Jurkat, Clone E6-1 (cell line): ENCODE measurements around the gene SARNP. TPM values are rescaled to one million over a fixed set of nuclear protein-coding genes. Genes with fewer than 3 reads are reported as not detected.
"Not testable (repeated sequence)": the region's sequence is repeated elsewhere in the genome, so short reads cannot be mapped to it uniquely, and the experiment has no call there.

Experiments used
- DNase-seq: peaks from one replicate; pipeline ENCODE4 v3.0.0-alpha.2; 2011; ENCODE audit warnings: low read depth, low spot score
- H3K4me3 ChIP-seq: 2 replicates; pipeline ENCODE4 v1.5.1; 2011; ENCODE audit warnings: mild to moderate bottlenecking, low read length, control low read depth, moderate library complexity
- polyA plus RNA-seq: library from polyadenylated mRNA; unstranded; fragments of >200 nt; gene quantifications from one replicate; pipeline ENCODE4 v1.2.1, GENCODE V29; 2012; ENCODE audit warnings: missing spikeins; ENCODE audit not compliant: insufficient read length, insufficient read depth

SARNP gene, protein sequence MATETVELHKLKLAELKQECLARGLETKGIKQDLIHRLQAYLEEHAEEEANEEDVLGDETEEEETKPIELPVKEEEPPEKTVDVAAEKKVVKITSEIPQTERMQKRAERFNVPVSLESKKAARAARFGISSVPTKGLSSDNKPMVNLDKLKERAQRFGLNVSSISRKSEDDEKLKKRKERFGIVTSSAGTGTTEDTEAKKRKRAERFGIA
- polyA plus RNA-seq = 154 TPM

DNA sequence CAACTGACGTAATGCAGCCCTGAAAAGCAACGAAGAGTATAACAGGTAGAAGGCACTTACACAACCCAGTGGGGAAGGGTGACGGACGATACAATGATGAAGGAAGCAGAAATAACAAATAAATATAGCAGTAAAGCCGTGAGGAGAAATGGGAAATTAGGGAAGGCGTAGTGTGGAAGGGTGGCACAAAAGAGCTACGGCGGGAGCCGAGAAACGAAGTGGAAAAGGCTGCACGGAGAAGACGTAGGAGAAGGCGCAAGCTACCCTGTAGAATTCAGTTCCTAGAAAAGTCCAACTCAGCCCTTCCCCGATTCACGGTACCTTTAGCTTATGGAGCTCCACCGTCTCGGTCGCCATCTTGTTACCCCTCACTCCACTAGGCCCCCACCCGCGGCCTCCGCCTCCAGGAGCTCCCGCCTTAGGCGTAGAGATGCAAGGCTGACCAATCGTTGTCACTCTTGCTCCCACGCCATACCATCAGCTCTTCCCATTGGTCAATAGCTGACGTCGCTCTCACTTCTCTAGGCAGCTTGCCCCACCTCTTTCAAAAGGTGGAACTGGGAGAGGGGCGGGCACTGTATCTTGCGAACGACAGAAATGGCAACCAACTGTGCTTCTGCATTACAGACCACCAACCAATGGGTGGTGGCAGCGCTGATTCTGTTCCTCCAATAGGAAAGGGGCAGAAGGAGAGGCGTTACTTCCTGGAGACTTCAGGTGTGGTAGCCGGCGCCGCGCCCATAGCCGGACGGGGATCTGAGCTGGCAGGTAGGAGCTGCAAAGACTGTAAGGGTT, at the start of gene SARNP, which contains the start of gene ORMDL2:
Gene SARNP, minus strand, starts transcription at position 380 of the 795 bp plus-strand sequence. Its CDS starts 23 bp downstream, at position 357.
Gene ORMDL2, plus strand, starts transcription at position 697 of the 795 bp plus-strand sequence. CDS start 959 bp downstream, outside the sequence.
- DNase-seq = peak; percentile 100
- peak within 1 kb of the TSS; percentile 100 for H3K4me3 ChIP-seq

DNA sequence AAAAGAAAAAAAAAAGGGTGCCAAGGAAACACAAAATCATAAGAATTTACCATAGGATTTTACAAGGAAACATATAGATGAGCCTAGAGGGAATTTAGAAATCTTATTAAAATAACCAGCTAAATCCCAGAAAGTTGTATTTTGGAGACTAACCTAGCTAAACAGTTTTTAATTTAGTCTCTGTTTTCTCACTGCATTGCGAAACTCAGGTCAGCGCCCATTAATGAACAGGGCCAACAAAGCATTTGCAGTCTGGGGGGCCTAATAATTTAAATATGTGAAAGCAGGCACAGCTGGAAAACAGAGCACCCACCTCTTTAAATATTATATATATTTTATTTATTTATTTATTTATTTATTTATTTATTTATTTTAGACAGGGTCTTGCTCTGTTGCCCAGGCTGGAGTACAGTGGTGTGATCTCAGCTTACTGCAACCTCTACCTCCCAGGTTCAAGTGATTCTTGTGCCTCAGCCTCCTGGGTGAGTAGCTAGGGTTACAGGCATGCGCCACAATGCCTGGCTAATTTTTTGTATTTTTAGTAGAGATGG, 49.0 kb upstream of the SARNP start:
- not testable (repeated sequence) for H3K4me3 ChIP-seq, DNase-seq

DNA sequence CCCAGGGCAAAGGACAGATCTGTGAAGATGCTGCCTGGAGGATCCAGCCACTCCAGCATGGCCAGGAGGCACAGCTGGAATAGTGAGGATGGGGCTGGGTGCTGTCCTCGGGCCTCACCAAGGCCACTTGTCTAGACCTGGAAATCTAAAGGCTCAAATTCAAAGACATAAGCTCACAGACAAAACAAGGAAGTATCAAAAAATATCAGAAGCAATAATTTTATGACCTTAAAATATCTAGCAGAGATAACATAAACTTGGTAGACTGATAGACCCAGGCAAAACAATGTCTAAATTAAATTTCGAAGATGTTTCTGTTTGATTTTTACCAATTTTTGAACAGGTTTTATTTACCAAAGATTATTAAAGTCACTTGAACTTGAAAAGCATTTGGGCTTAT, 47.8 kb upstream of the SARNP start:
- H3K4me3 ChIP-seq = no peak overlapping the region
- DNase-seq = no peak

DNA sequence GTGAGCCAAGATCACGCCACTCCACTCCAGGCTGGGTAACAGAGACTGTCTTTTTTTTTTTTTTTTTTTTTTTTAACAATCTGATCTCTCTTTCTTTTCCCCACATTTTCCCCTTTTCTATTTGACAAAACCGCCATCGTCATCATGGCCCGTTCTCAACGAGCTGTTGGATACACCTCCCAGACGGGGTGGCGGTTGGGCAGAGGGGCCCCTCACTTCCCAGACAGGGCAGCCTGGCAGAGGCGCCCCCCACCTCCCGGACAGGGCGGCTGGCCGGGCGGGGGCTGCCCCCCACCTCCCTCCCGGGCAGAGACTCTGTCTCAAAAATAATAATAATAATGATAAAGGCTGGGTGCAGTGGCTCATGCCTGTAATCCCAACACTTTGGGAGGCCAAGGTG, 45.4 kb upstream of the SARNP start:
- not testable (repeated sequence) for H3K4me3 ChIP-seq, DNase-seq

DNA sequence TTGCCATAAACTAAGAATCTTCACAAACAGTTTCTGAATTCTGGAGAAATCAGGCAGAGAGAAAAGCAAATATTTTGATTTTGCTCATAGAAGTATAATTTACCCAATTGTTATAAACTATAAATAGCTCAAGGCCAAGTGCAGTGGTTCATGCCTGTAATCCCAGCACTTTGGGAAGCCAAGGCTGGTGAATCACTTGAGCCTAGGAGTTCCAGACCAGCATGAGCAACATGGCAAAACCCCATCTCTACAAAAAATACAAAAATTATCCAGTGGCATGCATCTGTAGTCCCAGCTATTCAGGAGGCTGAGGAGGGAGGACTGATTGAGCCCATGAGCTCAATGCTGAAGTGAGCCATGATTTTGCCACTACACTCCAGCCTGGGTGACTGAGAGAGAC, 44.8 kb upstream of the SARNP start:
- no peak for DNase-seq
- no peak overlapping the region for H3K4me3 ChIP-seq

DNA sequence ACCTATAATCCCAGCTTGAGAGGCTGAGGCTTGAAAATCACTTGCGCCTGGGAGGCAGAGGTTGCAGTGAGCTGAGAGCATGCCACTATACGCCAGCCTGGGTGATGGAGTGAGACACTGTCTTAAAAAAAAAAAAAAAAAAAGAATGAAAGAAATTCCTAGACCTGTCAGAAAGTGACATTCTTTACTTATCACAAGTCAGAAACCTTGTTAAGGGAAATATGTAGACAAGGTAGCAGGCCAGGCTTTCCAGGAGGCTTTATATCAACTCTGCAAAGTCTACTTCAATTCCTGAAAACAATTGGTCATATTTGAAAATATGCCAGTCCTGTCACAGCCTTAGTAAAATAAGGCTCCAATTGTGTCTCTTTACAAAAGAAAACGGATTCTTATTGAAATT, 44.3 kb upstream of the SARNP start:
- no peak overlapping the region for H3K4me3 ChIP-seq
- no peak for DNase-seq

DNA sequence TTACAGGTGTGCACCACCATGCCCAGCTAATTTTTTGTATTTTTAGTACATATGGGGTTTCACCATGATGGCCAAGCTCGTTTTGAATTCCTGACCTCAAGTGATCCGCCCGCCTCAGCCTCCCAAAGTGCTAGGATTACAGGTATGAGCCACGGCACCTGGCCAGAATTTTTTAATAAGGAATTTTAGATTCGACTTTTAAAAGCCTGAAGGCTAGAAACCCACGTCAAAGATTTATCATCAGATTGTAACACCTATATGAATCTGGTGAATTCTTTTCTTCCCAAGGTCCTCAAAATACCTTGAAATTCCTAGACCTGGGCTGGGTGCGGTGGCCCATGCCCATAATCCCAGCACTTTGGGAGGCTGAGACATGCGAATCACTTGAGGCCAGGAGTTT, 43.9 kb upstream of the SARNP start:
- no peak for DNase-seq
- H3K4me3 ChIP-seq = no peak overlapping the region

DNA sequence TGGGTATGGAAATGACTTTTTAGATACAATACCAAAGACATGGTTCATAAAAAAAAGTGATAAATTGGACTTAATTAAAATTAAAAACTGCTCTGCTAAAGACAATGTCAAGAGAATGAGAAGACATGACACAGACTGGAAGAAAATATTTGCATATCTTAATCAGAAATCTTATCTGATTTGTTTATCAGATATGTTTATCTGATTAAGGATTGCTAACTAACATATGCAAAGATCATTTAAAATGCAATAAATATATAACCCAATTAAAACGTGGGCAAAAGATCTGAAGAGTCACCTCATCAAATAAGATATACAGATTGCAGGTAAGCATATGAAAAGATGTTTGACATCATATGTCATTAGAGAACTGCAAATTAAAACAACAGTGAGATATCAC, 35.2 kb upstream of the SARNP start:
- H3K4me3 ChIP-seq = no peak overlapping the region
- DNase-seq = no peak

DNA sequence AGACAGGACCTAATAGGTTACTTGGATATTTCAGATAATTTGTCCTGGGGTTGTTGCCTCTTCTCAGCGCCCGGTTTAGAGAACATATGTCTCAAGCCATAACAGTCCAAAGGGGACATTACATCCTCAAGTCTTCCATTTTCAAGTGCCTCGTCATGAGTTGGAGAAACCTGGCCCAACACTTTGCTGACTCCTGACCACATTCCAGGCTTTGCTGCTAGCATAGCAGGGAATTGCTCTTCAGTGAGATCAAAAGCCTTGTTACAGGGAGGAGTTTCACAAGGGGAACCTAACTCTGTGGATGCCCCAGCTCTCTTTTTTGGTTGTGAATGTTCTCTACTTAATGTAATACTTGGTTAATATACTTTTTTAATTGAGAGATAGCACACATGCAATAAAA, 33.4 kb upstream of the SARNP start:
- no peak overlapping the region for H3K4me3 ChIP-seq

DNA sequence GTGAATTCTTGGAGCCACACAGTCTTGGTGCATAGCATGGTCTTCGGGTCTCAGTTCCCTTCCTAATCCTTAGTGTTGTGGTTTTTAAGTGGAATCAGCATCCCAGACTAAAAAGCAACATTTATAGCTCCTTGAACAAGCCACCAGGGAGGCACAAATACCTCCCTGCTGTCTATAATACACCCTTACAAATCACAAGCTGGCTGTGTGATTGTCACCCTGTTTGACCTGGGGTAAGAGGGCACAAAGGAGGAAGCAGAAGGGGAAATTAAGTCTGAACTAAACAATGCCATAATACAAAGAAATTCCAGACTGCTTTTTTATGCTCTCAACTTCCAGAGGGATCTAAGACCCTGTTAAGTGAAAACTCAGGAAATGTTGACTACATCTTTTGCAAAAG, 32.9 kb upstream of the SARNP start:
- no peak for DNase-seq
- no peak overlapping the region for H3K4me3 ChIP-seq

More for the DNA sequence above, 33.4 kb upstream of the SARNP start:
- no peak for DNase-seq

DNA sequence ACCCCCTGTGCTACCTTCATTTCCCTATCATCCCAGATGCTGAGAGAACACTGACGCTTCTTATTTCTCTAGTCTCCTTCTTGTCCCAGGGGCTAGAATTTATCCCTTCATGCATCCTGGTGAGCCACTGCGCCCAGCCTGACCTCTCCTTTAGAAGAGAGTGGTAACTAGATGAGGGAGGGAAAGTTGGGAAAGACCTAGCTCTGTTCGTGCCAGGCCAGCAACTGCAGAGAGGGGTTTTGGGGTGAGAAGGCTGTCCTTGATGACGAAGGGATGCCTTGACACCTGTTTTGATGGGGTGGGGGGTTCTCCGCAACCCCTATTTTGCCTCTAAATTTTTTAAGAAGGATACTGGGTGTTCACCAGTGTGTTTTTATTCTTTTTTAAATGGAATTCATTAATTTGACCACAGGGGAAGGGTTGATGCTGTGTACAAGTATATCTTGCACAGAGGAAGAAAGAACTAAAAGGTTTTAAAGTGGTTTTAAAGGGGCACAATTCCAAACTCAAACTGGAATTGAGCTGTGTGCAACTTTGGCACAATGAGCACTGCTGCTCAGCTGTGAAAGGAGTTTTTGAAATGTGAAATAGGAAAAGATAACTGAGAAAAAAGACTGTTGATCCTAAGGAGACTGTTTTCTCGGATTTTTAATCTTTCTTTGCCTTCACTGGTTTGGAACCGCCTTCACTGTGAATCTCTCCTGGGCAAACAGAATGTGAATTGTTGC, 32.3 kb upstream of the SARNP start:
- H3K4me3 ChIP-seq = no peak overlapping the region
- DNase-seq = no peak

DNA sequence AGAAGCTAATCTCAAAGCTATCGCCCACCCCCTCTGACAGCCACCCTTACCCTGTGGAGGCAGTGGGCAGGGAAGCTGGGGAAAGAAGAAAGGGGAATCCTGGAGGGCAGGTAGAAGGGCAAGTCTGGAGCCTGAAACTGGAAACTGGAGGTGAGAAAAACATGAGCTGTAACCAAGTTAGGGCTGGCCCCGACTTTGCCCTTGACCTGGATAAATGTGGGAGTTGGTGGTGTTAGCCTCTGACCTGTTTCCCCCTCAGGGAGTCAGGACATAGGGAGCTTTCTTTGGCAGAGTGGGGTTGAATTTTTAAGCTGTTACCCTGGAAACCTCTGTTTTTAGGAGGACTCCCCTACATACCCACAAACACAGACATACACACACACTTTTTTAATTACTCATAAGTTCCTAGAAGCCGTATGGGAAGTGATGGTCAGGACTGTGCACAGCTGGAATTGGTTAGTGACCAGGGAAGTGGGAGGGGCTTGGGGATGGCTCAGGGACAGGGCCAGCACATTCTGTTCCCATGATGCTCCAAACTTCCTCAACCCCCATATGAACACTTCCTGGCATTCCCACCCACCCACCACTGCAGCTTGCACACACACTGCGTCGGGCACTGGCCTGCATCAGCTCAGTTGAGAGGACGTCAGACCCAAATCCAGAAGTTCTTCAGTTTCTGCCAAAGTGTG, 30.2 kb upstream of the SARNP start:
- no peak overlapping the region for H3K4me3 ChIP-seq
- no peak for DNase-seq

DNA sequence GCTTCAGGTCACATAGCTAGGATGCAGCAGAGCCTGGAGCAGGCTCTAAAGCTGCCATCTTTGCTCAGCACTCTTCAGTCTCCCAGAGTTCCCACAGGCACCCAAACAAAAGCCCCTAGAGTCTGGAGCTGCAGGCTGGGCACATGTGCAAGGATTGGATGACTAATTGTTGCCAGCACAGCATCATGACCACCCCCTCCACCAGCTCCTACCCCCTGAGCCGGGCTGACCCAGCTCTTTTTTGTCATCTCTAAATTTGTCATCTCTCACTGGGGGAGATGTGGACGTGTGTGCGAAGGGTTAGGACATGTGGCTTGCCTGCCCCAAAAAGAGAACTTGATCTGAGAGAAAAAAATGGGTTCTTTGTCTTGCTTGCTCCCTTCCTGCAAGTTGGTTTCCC, 29.5 kb upstream of the SARNP start:
- H3K4me3 ChIP-seq = no peak overlapping the region
- DNase-seq = no peak

DNA sequence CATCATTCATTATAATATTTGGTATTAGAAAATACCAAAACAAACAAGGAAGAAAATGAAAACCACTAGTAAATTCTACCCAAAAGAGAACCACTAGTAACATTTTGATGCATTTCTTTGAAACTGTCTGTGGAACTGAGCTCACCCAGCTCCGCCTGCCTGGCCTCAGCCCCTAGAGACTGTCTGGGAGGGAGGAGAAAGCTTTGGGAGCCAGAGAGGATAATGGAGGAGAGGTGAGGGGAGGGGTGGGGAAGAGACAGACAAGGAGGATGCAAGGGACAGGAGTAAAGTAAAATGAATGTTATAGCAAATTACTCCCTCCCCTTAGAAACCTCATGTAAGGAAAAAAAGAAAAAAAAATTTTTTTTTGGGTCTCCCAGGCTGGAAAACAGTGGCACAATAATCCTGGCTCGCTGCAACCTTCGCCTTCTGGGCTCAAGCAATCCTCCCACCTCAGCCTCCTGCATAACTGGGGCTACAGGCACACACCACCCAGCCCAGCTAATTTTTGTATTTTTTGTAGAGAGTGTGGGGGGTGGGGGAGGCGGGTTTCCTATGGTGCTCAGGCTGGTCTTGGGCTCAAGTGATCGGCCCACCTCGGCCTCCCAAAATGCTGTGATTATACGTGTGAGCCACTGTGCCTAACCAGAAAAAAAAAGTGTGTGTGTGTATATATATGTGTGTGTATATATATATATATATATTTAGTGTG, 28.4 kb upstream of the SARNP start:
- H3K4me3 ChIP-seq = no peak overlapping the region
- DNase-seq = no peak

DNA sequence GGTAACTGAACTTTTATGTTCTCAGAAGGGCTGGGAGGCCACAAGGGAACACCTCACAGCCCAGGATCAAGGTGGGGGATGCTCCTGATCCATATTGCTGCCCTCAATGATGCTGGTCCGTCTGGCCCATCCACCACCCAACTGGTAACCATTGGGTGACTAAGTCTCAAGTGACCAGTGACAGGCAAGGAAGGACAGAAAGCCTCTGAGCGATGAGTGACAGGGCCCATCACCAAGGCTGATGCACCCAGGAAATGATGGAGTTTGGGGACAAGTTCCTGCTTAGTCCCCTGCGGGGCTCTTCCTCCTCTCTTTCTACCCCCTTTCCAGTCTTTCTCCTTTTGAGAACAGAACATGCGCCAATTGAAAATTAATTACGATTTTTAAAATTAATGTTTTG, 27.8 kb upstream of the SARNP start:
- H3K4me3 ChIP-seq = no peak overlapping the region
- no peak for DNase-seq

DNA sequence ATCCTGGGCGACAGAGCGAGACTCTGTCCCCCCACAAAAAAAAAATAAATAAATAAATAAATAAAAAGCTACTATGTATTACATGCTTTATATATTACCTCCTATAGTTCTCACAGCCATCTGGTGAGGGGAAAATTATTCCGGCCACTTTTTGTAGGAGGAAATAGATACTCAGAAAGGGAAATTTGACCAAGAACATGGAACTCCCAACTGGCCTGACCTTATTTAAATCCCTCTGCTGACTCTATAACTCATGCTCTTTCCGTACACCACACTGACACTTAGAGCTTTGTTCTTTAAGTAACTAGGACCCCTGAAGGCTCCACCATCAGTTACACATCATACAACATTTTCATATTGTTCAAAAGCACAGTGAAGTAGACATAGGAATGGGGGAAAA, 27.4 kb upstream of the SARNP start:
- DNase-seq = no peak
- no peak overlapping the region for H3K4me3 ChIP-seq

DNA sequence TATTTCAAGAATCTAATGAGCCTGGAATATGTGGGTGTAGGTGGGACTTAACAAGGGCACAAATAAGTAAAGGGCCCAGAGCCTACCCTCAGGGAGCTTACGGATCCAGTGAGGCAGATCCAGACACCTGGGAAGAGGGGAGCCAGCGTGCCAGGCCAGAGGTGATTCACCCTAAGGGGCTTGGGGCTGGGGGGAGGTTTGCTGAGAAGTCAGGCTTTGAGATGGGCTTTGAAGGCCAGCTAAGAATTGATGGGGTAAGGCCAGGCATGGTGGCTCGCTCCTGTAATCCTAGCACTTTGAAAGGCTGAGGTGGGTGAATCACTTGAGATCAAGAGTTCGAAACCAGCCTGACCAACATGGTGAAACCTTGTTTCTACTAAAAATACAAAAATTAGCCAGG, 25.9 kb upstream of the SARNP start:
- no peak overlapping the region for H3K4me3 ChIP-seq
- no peak for DNase-seq

DNA sequence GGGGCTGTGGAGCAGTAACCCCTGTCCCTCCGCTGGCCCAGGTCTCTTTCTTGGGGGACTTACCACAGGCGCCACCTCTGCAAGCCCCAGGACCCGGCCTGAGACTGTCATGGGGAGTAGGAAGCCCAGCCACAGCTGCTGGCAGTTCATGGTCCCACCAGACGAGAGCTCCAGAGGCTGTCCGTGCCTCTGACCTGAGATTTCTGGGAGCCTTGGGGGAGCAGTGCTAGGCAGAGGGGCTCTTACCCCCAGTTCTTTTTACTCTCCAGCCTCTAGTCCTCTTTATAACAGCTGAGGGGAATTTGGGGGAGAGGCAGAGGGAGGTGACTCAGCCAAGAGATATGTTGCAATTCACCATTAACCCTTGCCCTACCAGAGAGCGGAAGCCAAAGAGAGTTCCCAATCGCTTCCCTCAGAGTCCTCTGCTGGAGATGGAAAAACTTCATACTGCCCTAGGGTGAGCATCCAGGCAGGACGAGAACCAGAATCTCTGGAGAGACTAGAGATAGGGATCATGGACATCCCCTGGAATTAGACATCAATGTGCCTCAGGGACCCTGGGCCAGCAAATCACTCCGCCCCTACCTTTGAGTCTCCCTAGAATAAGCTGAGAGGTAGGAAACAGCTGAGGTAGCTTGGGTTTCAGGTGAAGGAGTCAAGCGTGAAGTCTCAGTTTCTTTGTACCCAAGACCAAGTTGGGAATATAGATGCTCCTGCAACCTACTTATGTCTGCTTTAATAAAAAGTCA, 25.3 kb upstream of the SARNP start, which contains the start of gene MMP19:
Gene MMP19, minus strand, starts transcription at position 256 of the 749 bp plus-strand sequence. Its CDS starts 106 bp downstream, at position 150.
- no peak for DNase-seq
- no peak within 1 kb of the TSS for H3K4me3 ChIP-seq
